Measurements from ENCODE around the gene XPO5. TPM values are rescaled to one million over a fixed set of nuclear protein-coding genes. Genes with fewer than 3 reads are reported as not detected.
"Not testable (repeated sequence)": the region's sequence is repeated elsewhere in the genome, so short reads cannot be mapped to it uniquely, and the experiment has no call there.

Gene XPO5
- total RNA-seq, 4 donors from 2014 or later: 24.0 to 30.4 (median 27.3) TPM

DNA sequence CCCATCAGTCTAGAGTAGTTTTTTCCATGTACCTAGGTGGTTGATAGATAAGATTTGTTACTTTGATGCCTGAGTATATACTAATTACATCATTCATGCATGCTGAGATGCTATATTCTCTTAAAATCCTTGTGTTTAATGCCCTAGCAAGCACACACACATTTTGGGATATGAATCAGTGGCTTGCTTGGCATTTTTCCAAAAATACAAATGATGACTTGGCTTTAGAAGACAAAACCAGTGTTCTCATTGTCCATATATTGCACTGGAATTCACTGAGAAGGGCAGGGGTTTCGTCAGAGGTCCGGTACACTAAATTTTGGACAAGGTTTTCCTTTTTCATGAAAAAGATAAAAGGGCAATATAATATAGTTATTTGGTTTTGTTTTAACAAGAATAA lies 28.3 kb upstream of the XPO5 start:
- intact Hi-C loops (cut with DNase I; ENCODE audit: low total_unique reads): no loop called here
- TF ChIP-seq POLR2A (IDR thresholded peaks at IDR 0.05): no peak
- TF ChIP-seq, protein P1, sequence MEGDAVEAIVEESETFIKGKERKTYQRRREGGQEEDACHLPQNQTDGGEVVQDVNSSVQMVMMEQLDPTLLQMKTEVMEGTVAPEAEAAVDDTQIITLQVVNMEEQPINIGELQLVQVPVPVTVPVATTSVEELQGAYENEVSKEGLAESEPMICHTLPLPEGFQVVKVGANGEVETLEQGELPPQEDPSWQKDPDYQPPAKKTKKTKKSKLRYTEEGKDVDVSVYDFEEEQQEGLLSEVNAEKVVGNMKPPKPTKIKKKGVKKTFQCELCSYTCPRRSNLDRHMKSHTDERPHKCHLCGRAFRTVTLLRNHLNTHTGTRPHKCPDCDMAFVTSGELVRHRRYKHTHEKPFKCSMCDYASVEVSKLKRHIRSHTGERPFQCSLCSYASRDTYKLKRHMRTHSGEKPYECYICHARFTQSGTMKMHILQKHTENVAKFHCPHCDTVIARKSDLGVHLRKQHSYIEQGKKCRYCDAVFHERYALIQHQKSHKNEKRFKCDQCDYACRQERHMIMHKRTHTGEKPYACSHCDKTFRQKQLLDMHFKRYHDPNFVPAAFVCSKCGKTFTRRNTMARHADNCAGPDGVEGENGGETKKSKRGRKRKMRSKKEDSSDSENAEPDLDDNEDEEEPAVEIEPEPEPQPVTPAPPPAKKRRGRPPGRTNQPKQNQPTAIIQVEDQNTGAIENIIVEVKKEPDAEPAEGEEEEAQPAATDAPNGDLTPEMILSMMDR (IDR thresholded peaks at IDR 0.05): no peak
- 92 to 94% methylated on average over 2 of the region's 2 CpGs for WGBS, 2 donors
- DNase-seq (ENCODE audit: low spot score in 2 of 2): no peak
- H3K4me3 ChIP-seq (ENCODE audit: low read depth, poor library complexity, severe bottlenecking): no peak overlapping the region

DNA sequence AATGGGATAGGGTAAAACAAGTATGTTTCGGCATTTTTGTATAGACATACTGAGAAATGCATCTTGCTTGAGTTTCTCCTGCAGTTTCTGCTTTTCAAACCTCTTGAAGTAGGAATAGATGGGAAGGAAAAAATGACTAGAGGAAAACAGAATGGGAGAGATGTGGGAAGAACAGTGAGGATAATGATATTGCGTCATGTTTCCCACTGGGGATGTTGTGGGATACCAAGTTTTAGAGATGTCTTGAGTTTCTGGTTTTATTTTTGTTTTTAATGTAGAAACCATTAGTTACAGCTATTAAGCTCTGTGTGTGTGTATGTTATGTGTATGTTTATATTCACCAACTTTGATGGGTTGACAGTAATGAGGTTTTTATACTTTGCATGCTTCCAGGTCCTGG lies 24.8 kb upstream of the XPO5 start:
- WGBS, 2 donors: 95 to 96% methylated on average over 2 of the region's 2 CpGs
- DNase-seq (ENCODE audit: low spot score in 2 of 2): no peak
- TF ChIP-seq POLR2A (IDR thresholded peaks at IDR 0.05): no peak
- TF ChIP-seq, protein P1 (IDR thresholded peaks at IDR 0.05): no peak
- intact Hi-C loops (cut with DNase I; ENCODE audit: low total_unique reads): no loop called here
- no peak overlapping the region for H3K4me3 ChIP-seq (ENCODE audit: low read depth, poor library complexity, severe bottlenecking)

DNA sequence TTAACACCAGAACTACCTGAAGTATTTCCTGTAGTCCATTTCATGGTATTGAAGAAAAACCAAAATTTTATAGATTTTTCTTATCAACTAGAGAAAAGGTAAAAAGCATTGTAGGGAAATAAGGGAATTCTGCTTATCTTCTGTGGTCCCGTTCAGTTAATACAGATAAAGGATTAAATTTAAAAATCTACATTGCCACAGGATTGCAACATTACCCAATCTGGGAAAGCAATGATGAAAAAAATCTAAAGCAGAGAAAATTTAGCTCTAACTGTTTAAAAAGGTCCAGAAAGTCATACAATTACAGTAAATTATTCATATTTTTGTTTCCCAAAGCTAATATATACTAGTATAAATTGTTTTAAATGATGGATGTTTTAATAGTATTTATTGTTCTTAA lies 18.1 kb upstream of the XPO5 start:
- TF ChIP-seq POLR2A (IDR thresholded peaks at IDR 0.05): no peak
- TF ChIP-seq, protein P1 (IDR thresholded peaks at IDR 0.05): no peak
- no peak overlapping the region for H3K4me3 ChIP-seq (ENCODE audit: low read depth, poor library complexity, severe bottlenecking)
- WGBS, 2 donors: 84 to 96% methylated on average over 1 of the region's 1 CpG
- intact Hi-C loops (cut with DNase I; ENCODE audit: low total_unique reads): no loop called here
- DNase-seq (ENCODE audit: low spot score in 2 of 2): no peak

DNA sequence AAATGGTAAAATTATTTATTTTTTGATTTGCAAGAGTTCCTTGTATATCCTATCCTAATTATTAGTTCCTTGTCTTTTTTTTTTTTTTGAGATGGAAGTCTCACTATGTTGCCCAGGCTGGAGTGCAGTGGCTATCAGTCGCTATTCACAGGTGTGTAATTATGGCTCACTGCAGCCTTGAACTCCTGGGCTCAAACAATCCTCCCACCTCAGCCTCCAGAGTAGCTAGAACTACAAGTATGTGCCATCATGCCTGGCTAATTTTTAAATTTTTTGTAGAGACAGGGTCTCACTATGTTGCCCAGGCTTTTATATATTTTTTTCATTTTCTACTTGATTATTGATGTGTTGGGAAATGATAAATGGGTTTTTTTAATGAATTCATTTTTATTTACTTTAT lies 13.7 kb upstream of the XPO5 start:
- intact Hi-C loops (cut with DNase I; ENCODE audit: low total_unique reads); H3K4me3 ChIP-seq (ENCODE audit: low read depth, poor library complexity, severe bottlenecking); DNase-seq (ENCODE audit: low spot score in 2 of 2): not testable (repeated sequence)
- 100% methylated on average over 1 of the region's 1 CpG for WGBS, 2 donors

DNA sequence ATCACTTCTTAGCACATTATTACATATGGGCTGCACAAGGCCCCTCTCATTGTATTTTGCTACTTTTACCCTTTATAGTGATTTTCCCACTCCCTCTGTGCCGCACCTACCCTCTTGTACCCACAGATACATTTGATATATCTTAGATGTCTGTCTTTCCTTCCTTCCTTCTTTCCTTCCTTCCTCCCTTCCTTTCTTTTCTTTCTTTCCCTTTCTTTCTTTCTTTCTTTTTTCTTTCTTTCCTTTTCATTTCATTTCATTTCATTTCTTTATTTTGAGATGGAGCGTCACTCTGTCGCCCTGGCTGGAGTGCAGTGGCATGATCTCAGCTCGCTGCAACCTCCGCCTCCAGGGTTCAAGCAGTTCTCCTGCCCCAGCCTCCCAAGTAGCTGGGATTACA lies 12.4 kb upstream of the XPO5 start:
- H3K4me3 ChIP-seq (ENCODE audit: low read depth, poor library complexity, severe bottlenecking): no peak overlapping the region
- 96 to 97% methylated on average over 5 of the region's 5 CpGs for WGBS, 2 donors
- no peak for DNase-seq (ENCODE audit: low spot score in 2 of 2)
- TF ChIP-seq POLR2A (IDR thresholded peaks at IDR 0.05): no peak
- TF ChIP-seq, protein P1 (IDR thresholded peaks at IDR 0.05): no peak
- intact Hi-C loops (cut with DNase I; ENCODE audit: low total_unique reads): no loop called here

DNA sequence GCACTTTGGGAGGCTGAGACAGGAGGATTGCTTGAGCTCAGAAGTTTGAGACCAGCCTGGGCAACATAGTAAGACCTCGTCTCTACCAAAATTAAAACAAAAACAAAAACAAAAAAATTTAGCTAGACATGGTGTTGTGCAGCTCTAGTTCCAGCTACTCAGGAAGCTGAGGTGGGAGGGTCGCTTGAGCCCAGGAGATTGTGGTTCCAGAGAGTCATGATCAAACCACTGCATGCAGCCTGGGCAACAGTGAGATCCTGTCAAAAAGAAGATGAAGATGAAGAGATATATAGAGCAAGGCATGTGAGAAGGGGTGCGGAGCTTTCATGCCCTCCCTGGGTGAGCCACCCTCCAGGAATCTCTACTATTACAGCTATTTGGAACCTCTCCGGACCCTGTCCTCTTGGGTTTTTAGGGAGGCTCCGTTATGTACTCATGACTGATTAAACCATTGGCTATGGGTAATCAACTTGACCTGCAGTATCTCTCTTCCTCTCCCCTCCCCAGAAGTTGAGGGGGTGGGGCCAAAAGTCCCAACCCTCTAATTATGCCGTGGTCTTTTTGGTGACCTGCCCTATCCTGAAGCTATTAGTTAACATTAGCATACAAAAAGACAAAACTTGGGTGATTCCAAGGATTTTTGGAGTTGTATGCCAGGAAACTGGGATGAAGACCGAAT lies 9.2 kb upstream of the XPO5 start:
- WGBS, 2 donors: 83 to 84% methylated on average over 7 of the region's 7 CpGs
- TF ChIP-seq, protein P1 (IDR thresholded peaks at IDR 0.05): no peak
- TF ChIP-seq POLR2A (IDR thresholded peaks at IDR 0.05): no peak
- intact Hi-C loops (cut with DNase I; ENCODE audit: low total_unique reads): no loop called here
- H3K4me3 ChIP-seq (ENCODE audit: low read depth, poor library complexity, severe bottlenecking): no peak overlapping the region
- DNase-seq (ENCODE audit: low spot score in 2 of 2): no peak

Measured in lower leg skin (tissue), 4 donors.